Right lobe of liver (tissue), 4 donors: Measurements from ENCODE around the gene MTHFD1L.

Experiments used
- CTCF ChIP-seq, 4 donors: fragments of 200-600 bp in 3 of 4; fragments of 450-650 bp in 1 of 4; IDR thresholded peaks; one replicate each; pipeline versions ENCODE4 v1.5.1 to v1.8.0; 2016 to 2022; ENCODE audit warnings: antibody characterized with exemption in 4 of 4, mild to moderate bottlenecking in 2 of 4
- POLR2A ChIP-seq: fragments of 450-650 bp; IDR thresholded peaks from one replicate; pipeline ENCODE4 v1.6.1; 2017; ENCODE audit warnings: antibody characterized with exemption, mild to moderate bottlenecking
- donor health status: DM: no; HTN: no; CAD: no.
- donor health status: DM: no; HTN: no; CAD: no.
- donor health status: DM: no; HTN: yes; CAD: no.

GRCh38 chr6:150936021-150936555 lies 70.6 kb downstream of the MTHFD1L start:
- no peak for TF ChIP-seq POLR2A
- TF ChIP-seq CTCF (IDR thresholded peaks at IDR 0.05): no peak
